ENCODE measurements around the gene KAZN.

The KAZN gene

GRCh38 chr1:15157524-15158399, 559.3 kb downstream of the KAZN start:
- no peak for DNase-seq

GRCh38 chr1:15158506-15159165, 560.2 kb downstream of the KAZN start:
- no peak for DNase-seq

- DNase-seq: no peak
Observed at GRCh38 chr1:15159166-15159555, 560.7 kb downstream of the KAZN start.

GRCh38 chr1:15160626-15161025, 562.1 kb downstream of the KAZN start:
- no peak for DNase-seq

GRCh38 chr1:15167386-15167785, 568.9 kb downstream of the KAZN start:
- no peak for DNase-seq
